Astrocyte of the spinal cord (primary cell): ENCODE measurements around the gene ARHGAP44.

Source experiments
- DNase-seq: peaks from one replicate; pipeline ENCODE4 v3.0.0; 2011; ENCODE audit warnings: low read depth, low spot score
- H3K4me3 ChIP-seq: 2 replicates; pipeline ENCODE4 v1.5.1; 2011; ENCODE audit warnings: low read depth, mild to moderate bottlenecking, low read length, moderate library complexity
- CTCF ChIP-seq: IDR thresholded peaks from 2 replicates; pipeline ENCODE4 v1.5.1; 2012; ENCODE audit warnings: low read depth, mild to moderate bottlenecking, low read length, inconsistent platforms
- in situ Hi-C: cut with HindIII; loops from 2 replicates; pipeline ENCODE4 v1.10.0; 2017; ENCODE audit warnings: low sequenced_read_pairs

The ARHGAP44 gene

GRCh38 chr17:12963505-12963904 is 174.2 kb downstream of the ARHGAP44 start:
- no peak overlapping the region for H3K4me3 ChIP-seq
- no peak for TF ChIP-seq CTCF
- in situ Hi-C loops = no loop called here
- DNase-seq = no peak

- TF ChIP-seq CTCF = no peak
- no peak overlapping the region for H3K4me3 ChIP-seq
- no peak for DNase-seq
- in situ Hi-C loops = no loop called here
Observed at GRCh38 chr17:12964162-12964561, 174.9 kb downstream of the ARHGAP44 start.

- no peak for TF ChIP-seq CTCF
- no peak overlapping the region for H3K4me3 ChIP-seq
- in situ Hi-C loops = no loop called here
- no peak for DNase-seq
Observed at GRCh38 chr17:12964840-12965239, 175.5 kb downstream of the ARHGAP44 start.

GRCh38 chr17:12965988-12966387 is 176.7 kb downstream of the ARHGAP44 start:
- in situ Hi-C loops = no loop called here
- no peak for DNase-seq
- no peak overlapping the region for H3K4me3 ChIP-seq
- TF ChIP-seq CTCF = no peak

- in situ Hi-C loops = no loop called here
- no peak overlapping the region for H3K4me3 ChIP-seq
- DNase-seq = no peak
- no peak for TF ChIP-seq CTCF
Observed at GRCh38 chr17:12966413-12966812, 177.1 kb downstream of the ARHGAP44 start.

GRCh38 chr17:12967962-12968361 is 178.7 kb downstream of the ARHGAP44 start:
- no peak for DNase-seq
- in situ Hi-C loops = no loop called here
- H3K4me3 ChIP-seq = no peak overlapping the region
- no peak for TF ChIP-seq CTCF

- peak overlapping the region; percentile 29 for H3K4me3 ChIP-seq
- TF ChIP-seq CTCF = no peak
- in situ Hi-C loops = no loop called here
- no peak for DNase-seq
Observed at GRCh38 chr17:12973496-12974004, 184.3 kb downstream of the ARHGAP44 start.
